ENCODE results near the gene DRD4. TPM values are rescaled to one million over a fixed set of nuclear protein-coding genes. Genes with fewer than 3 reads are reported as not detected.
"Not testable (repeated sequence)": the region's sequence is repeated elsewhere in the genome, so short reads cannot be mapped to it uniquely, and the experiment has no call there.

Gene DRD4
- total and polyA plus RNA-seq, 10 of the 15 experiments (the other 5 are each of a cell fraction or from before 2014, with no cell fraction given): not detected

DNA sequence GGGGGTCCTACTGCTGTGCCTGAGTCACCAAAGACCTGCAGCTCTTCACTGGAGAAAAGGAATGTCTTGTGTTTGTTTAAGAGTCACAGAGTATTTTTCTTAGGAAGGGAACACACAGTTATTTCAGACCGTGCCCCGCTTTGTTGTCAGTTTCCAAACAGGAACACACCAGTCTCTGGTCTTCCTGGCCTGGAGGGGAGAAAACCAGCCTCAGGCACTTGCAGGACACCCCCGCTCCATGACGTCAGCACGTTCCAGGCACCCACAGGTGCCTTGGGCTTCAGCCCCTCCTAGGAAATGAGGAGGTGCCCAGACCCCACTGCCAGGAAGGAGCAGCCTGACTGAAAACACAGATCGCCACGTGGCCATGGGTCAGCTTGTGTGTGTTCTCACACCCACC, 52.6 kb downstream of the DRD4 start (continued):
- TF ChIP-seq, protein P1, sequence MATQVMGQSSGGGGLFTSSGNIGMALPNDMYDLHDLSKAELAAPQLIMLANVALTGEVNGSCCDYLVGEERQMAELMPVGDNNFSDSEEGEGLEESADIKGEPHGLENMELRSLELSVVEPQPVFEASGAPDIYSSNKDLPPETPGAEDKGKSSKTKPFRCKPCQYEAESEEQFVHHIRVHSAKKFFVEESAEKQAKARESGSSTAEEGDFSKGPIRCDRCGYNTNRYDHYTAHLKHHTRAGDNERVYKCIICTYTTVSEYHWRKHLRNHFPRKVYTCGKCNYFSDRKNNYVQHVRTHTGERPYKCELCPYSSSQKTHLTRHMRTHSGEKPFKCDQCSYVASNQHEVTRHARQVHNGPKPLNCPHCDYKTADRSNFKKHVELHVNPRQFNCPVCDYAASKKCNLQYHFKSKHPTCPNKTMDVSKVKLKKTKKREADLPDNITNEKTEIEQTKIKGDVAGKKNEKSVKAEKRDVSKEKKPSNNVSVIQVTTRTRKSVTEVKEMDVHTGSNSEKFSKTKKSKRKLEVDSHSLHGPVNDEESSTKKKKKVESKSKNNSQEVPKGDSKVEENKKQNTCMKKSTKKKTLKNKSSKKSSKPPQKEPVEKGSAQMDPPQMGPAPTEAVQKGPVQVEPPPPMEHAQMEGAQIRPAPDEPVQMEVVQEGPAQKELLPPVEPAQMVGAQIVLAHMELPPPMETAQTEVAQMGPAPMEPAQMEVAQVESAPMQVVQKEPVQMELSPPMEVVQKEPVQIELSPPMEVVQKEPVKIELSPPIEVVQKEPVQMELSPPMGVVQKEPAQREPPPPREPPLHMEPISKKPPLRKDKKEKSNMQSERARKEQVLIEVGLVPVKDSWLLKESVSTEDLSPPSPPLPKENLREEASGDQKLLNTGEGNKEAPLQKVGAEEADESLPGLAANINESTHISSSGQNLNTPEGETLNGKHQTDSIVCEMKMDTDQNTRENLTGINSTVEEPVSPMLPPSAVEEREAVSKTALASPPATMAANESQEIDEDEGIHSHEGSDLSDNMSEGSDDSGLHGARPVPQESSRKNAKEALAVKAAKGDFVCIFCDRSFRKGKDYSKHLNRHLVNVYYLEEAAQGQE (IDR thresholded peaks at IDR 0.05; ENCODE audit: low read depth, low read length): no peak
- TF ChIP-seq ZZZ3 (IDR thresholded peaks at IDR 0.05; ENCODE audit: control insufficient read depth, insufficient read length, low read depth): no peak

DNA sequence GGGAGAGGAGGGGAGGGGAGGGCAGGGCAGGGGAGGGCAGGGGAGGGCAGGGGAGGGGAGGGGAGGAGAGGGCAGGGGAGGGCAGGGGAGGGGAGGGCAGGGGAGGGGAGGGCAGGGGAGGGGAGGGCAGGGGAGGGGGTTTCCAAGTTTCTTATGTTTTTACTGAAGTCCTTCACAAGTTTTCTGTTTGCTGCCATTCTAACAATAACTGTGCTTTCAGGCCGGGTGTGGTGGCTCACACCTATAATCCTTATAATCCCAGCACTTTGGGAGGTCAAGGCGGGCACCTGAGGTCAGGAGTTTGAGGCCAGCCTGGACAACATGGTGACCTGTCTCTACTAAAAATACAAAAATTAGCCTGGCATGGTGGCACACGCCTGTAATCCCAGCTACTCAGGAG, 53.2 kb downstream of the DRD4 start:
- H3K27ac ChIP-seq (ENCODE audit: control insufficient read depth, insufficient read depth): not testable (repeated sequence)
- CTCF ChIA-PET: interaction anchor here (2.0 kb wide), 1 partner anchor 28 kb away, joined by 5 read pairs; no protein-coding TSS in a partner anchor
- H3K36me3 ChIP-seq (ENCODE audit: control insufficient read depth in 2 of 2, insufficient read depth in 2 of 2, low read length in 1 of 2): peaks cover 10 to 15% of the 10 kb centered on the region in 2 experiments; a peak in 3 of 4 replicates

More for the DNA sequence above, 53.2 kb downstream of the DRD4 start:
- POLR2A ChIA-PET; H3K4me2 ChIP-seq (ENCODE audit: control insufficient read depth, insufficient read depth); RAD21 ChIA-PET (ENCODE audit: unreplicated experiment); DNase-seq (ENCODE audit: low read depth, low spot score); ATAC-seq; H3K27me3 ChIP-seq (replicated peaks in 1 of 2; ENCODE audit: control insufficient read depth in 2 of 2, insufficient read depth in 2 of 2, low read length in 1 of 2); H3K9ac ChIP-seq (ENCODE audit: control insufficient read depth, insufficient read depth, low read length); H4K20me1 ChIP-seq (ENCODE audit: control insufficient read depth, insufficient read depth); SMC1A ChIA-PET (ENCODE audit: uncharacterized antibody, unreplicated experiment); H2AFZ ChIP-seq (ENCODE audit: control insufficient read depth, low read depth, low read length); BruUV-seq (replicated peaks); H3K9me3 ChIP-seq (replicated peaks; ENCODE audit: control insufficient read depth, insufficient read depth, low read length); H3K4me3 ChIP-seq; intact Hi-C loops (cut with micrococcal nuclease; ENCODE audit: unreplicated experiment); in situ Hi-C loops (cut with MboI); FAIRE-seq: not testable (repeated sequence)
- 96% methylated on average over 3 of the region's 3 CpGs for WGBS (ENCODE audit: insufficient coverage, insufficient replicate concordance, low lambda C conversion rate, missing lambda C conversion rate)
- peaks cover 26% of the 10 kb centered on the region for H3K79me2 ChIP-seq (ENCODE audit: control insufficient read depth, insufficient read depth, low read length)
- H3K4me1 ChIP-seq (ENCODE audit: control insufficient read depth, insufficient read depth, low read length): peaks cover 16% of the 10 kb centered on the region

Other genes with a start within 250 kb of the DRD4 start
Only the 7 nearest of the 27 such genes appear.
- 19.2 and 22.0 TPM in 2 replicates for gene PHRF1, start 60.8 kb upstream of the DRD4 start, total RNA-seq (2014; rRNA removed)
- 8.8 and 11.1 TPM in 2 replicates for gene PHRF1, start 60.8 kb upstream of the DRD4 start, total RNA-seq (2014; rRNA removed; fragmentation: Illumina TruSeq; extraction: Trizol)
- 39.4 and 43.5 TPM in 2 replicates for gene PHRF1, start 60.8 kb upstream of the DRD4 start, total RNA-seq (2021)
- gene PHRF1, start 60.8 kb upstream of the DRD4 start, polyA plus RNA-seq (2011; rRNA removed): 4.9 and 11.7 TPM in 2 replicates
- 2.4 and 8.0 TPM in 2 replicates for gene PHRF1, start 60.8 kb upstream of the DRD4 start, polyA plus RNA-seq (2014; fragmentation: Illumina TruSeq; extraction: Trizol)
- under 1 TPM; 0.13 to 0.42 TPM for gene PHRF1, start 60.8 kb upstream of the DRD4 start, polyA plus RNA-seq (2014; fragmentation: Nextera tagmentation; extraction: Ambion mirVana)
- gene PHRF1, start 60.8 kb upstream of the DRD4 start, polyA plus RNA-seq (2014; rRNA removed): 23.4 and 28.2 TPM in 2 replicates
- gene PHRF1, start 60.8 kb upstream of the DRD4 start, polyA plus RNA-seq (2016; fragmentation: Nextera tagmentation; extraction: Ambion mirVana): 10 to 100 TPM; 18.5 to 21.7 TPM
- gene IRF7, start 21.3 kb upstream of the DRD4 start, total RNA-seq (2014; rRNA removed): 119 and 141 TPM in 2 replicates
- 24.3 and 24.4 TPM in 2 replicates for gene IRF7, start 21.3 kb upstream of the DRD4 start, total RNA-seq (2014; rRNA removed; fragmentation: Illumina TruSeq; extraction: Trizol)
- 115 and 116 TPM in 2 replicates for gene IRF7, start 21.3 kb upstream of the DRD4 start, total RNA-seq (2021)
- 22.0 and 65.3 TPM in 2 replicates for gene IRF7, start 21.3 kb upstream of the DRD4 start, polyA plus RNA-seq (2011; rRNA removed)
- gene IRF7, start 21.3 kb upstream of the DRD4 start, polyA plus RNA-seq (2014; fragmentation: Illumina TruSeq; extraction: Trizol): 0.71 and 8.1 TPM in 2 replicates
- gene IRF7, start 21.3 kb upstream of the DRD4 start, polyA plus RNA-seq (2014; fragmentation: Nextera tagmentation; extraction: Ambion mirVana): 10 to 100 TPM in 1 of 2 experiments, 1 to 10 TPM in 1; 4.4 to 26.4 TPM
- 129 and 142 TPM in 2 replicates for gene IRF7, start 21.3 kb upstream of the DRD4 start, polyA plus RNA-seq (2014; rRNA removed)
- 10 to 100 TPM; 69.9 to 88.5 TPM for gene IRF7, start 21.3 kb upstream of the DRD4 start, polyA plus RNA-seq (2016; fragmentation: Nextera tagmentation; extraction: Ambion mirVana)
- 0.05 TPM in 1 of 2 replicates, not detected in the other for gene CDHR5, start 12.3 kb upstream of the DRD4 start, total RNA-seq (2014; rRNA removed)
- gene CDHR5, start 12.3 kb upstream of the DRD4 start, total RNA-seq (2014; rRNA removed; fragmentation: Illumina TruSeq; extraction: Trizol): not detected in 2 replicates
- gene CDHR5, start 12.3 kb upstream of the DRD4 start, total RNA-seq (2021): 0.40 TPM in 1 of 2 replicates, not detected in the other
- not detected in 2 replicates for gene CDHR5, start 12.3 kb upstream of the DRD4 start, polyA plus RNA-seq (2011; rRNA removed)
- not detected in 2 replicates for gene CDHR5, start 12.3 kb upstream of the DRD4 start, polyA plus RNA-seq (2014; fragmentation: Illumina TruSeq; extraction: Trizol)
- not detected for gene CDHR5, start 12.3 kb upstream of the DRD4 start, polyA plus RNA-seq (2014; fragmentation: Nextera tagmentation; extraction: Ambion mirVana)
- 0.06 TPM in 1 of 2 replicates, not detected in the other for gene CDHR5, start 12.3 kb upstream of the DRD4 start, polyA plus RNA-seq (2014; rRNA removed)
- not detected for gene CDHR5, start 12.3 kb upstream of the DRD4 start, polyA plus RNA-seq (2016; fragmentation: Nextera tagmentation; extraction: Ambion mirVana)
- not detected in 2 replicates for gene SCT, start 10.1 kb upstream of the DRD4 start, total RNA-seq (2014; rRNA removed)
- not detected in 2 replicates for gene SCT, start 10.1 kb upstream of the DRD4 start, total RNA-seq (2014; rRNA removed; fragmentation: Illumina TruSeq; extraction: Trizol)
- gene SCT, start 10.1 kb upstream of the DRD4 start, total RNA-seq (2021): not detected in 2 replicates
- not detected in 2 replicates for gene SCT, start 10.1 kb upstream of the DRD4 start, polyA plus RNA-seq (2011; rRNA removed)
- gene SCT, start 10.1 kb upstream of the DRD4 start, polyA plus RNA-seq (2014; fragmentation: Illumina TruSeq; extraction: Trizol): not detected in 2 replicates
- not detected for gene SCT, start 10.1 kb upstream of the DRD4 start, polyA plus RNA-seq (2014; fragmentation: Nextera tagmentation; extraction: Ambion mirVana)
- not detected in 2 replicates for gene SCT, start 10.1 kb upstream of the DRD4 start, polyA plus RNA-seq (2014; rRNA removed)
- not detected for gene SCT, start 10.1 kb upstream of the DRD4 start, polyA plus RNA-seq (2016; fragmentation: Nextera tagmentation; extraction: Ambion mirVana)
- 47.6 and 48.6 TPM in 2 replicates for gene DEAF1, start 58.0 kb downstream of the DRD4 start, total RNA-seq (2014; rRNA removed)
- gene DEAF1, start 58.0 kb downstream of the DRD4 start, total RNA-seq (2014; rRNA removed; fragmentation: Illumina TruSeq; extraction: Trizol): 21.2 and 23.0 TPM in 2 replicates
- 51.3 and 57.1 TPM in 2 replicates for gene DEAF1, start 58.0 kb downstream of the DRD4 start, total RNA-seq (2021)
- gene DEAF1, start 58.0 kb downstream of the DRD4 start, polyA plus RNA-seq (2011; rRNA removed): 10.2 and 21.6 TPM in 2 replicates
- gene DEAF1, start 58.0 kb downstream of the DRD4 start, polyA plus RNA-seq (2014; fragmentation: Illumina TruSeq; extraction: Trizol): 4.4 and 17.1 TPM in 2 replicates
- 1 to 10 TPM in 1 of 2 experiments, under 1 TPM in 1; 0.68 to 5.5 TPM for gene DEAF1, start 58.0 kb downstream of the DRD4 start, polyA plus RNA-seq (2014; fragmentation: Nextera tagmentation; extraction: Ambion mirVana)
- 43.7 and 51.5 TPM in 2 replicates for gene DEAF1, start 58.0 kb downstream of the DRD4 start, polyA plus RNA-seq (2014; rRNA removed)
- 10 to 100 TPM; 28.8 to 41.0 TPM for gene DEAF1, start 58.0 kb downstream of the DRD4 start, polyA plus RNA-seq (2016; fragmentation: Nextera tagmentation; extraction: Ambion mirVana)
- 21.9 and 22.1 TPM in 2 replicates for gene TMEM80, start 58.5 kb downstream of the DRD4 start, total RNA-seq (2014; rRNA removed)
- gene TMEM80, start 58.5 kb downstream of the DRD4 start, total RNA-seq (2014; rRNA removed; fragmentation: Illumina TruSeq; extraction: Trizol): 11.6 and 11.9 TPM in 2 replicates
- gene TMEM80, start 58.5 kb downstream of the DRD4 start, total RNA-seq (2021): 16.5 and 19.5 TPM in 2 replicates
- 30.7 and 36.6 TPM in 2 replicates for gene TMEM80, start 58.5 kb downstream of the DRD4 start, polyA plus RNA-seq (2011; rRNA removed)
- gene TMEM80, start 58.5 kb downstream of the DRD4 start, polyA plus RNA-seq (2014; fragmentation: Illumina TruSeq; extraction: Trizol): 8.0 and 14.9 TPM in 2 replicates
- gene TMEM80, start 58.5 kb downstream of the DRD4 start, polyA plus RNA-seq (2014; fragmentation: Nextera tagmentation; extraction: Ambion mirVana): 1 to 10 TPM; 6.7 to 8.8 TPM
- 28.3 and 29.8 TPM in 2 replicates for gene TMEM80, start 58.5 kb downstream of the DRD4 start, polyA plus RNA-seq (2014; rRNA removed)
- 10 to 100 TPM; 28.4 to 30.9 TPM for gene TMEM80, start 58.5 kb downstream of the DRD4 start, polyA plus RNA-seq (2016; fragmentation: Nextera tagmentation; extraction: Ambion mirVana)
- 11.5 and 12.5 TPM in 2 replicates for gene EPS8L2, start 69.0 kb downstream of the DRD4 start, total RNA-seq (2014; rRNA removed)
- 3.1 and 5.1 TPM in 2 replicates for gene EPS8L2, start 69.0 kb downstream of the DRD4 start, total RNA-seq (2014; rRNA removed; fragmentation: Illumina TruSeq; extraction: Trizol)
- 10.8 and 13.4 TPM in 2 replicates for gene EPS8L2, start 69.0 kb downstream of the DRD4 start, total RNA-seq (2021)
- 4.4 and 7.7 TPM in 2 replicates for gene EPS8L2, start 69.0 kb downstream of the DRD4 start, polyA plus RNA-seq (2011; rRNA removed)
- gene EPS8L2, start 69.0 kb downstream of the DRD4 start, polyA plus RNA-seq (2014; fragmentation: Illumina TruSeq; extraction: Trizol): 2.9 and 4.0 TPM in 2 replicates
- gene EPS8L2, start 69.0 kb downstream of the DRD4 start, polyA plus RNA-seq (2014; fragmentation: Nextera tagmentation; extraction: Ambion mirVana): 1 to 10 TPM in 1 of 2 experiments, under 1 TPM in 1; 0.76 to 2.9 TPM
- 11.8 and 15.3 TPM in 2 replicates for gene EPS8L2, start 69.0 kb downstream of the DRD4 start, polyA plus RNA-seq (2014; rRNA removed)
- gene EPS8L2, start 69.0 kb downstream of the DRD4 start, polyA plus RNA-seq (2016; fragmentation: Nextera tagmentation; extraction: Ambion mirVana): 10 to 100 TPM; 13.9 to 20.0 TPM